Testis (tissue), 3 donors: ENCODE measurements around the gene NEUROD1. TPM values are rescaled to one million over a fixed set of nuclear protein-coding genes. Genes with fewer than 3 reads are reported as not detected.

ENCODE experiments used
- DNase-seq: peaks from one replicate; pipeline ENCODE4 v3.0.0-alpha.2; 2019
- H3K27ac ChIP-seq, 2 donors: fragments of 200-600 bp; sonication (generic); one replicate each; pipeline ENCODE4 v1.5.1; 2019
- H3K27me3 ChIP-seq: fragments of 200-600 bp; sonication (generic); one replicate; pipeline ENCODE4 v1.5.1; 2019
- H3K36me3 ChIP-seq: fragments of 200-600 bp; sonication (generic); one replicate; pipeline ENCODE4 v1.5.1; 2017; ENCODE audit warnings: low read depth; ENCODE audit errors: missing control alignments
- H3K4me1 ChIP-seq: fragments of 200-600 bp; sonication (generic); one replicate; pipeline ENCODE4 v1.5.1; 2019
- H3K4me3 ChIP-seq, 2 donors: fragments of 200-600 bp; sonication (generic); one replicate each; pipeline ENCODE4 v1.5.1; 2017 to 2019
- H3K9me3 ChIP-seq: fragments of 200-600 bp; sonication (generic); one replicate; pipeline ENCODE4 v1.5.1; 2017
- POLR2A ChIP-seq: fragments of 450-650 bp; IDR thresholded peaks from one replicate; pipeline ENCODE4 v1.6.1; 2017; ENCODE audit warnings: antibody characterized with exemption, mild to moderate bottlenecking, moderate library complexity
- WGBS, 2 donors: methylation state at CpG; one replicate each; pipeline ENCODE4 v1.1.5; 2018; 5-methylcytosine and 5-hydroxymethylcytosine counted together
- intact Hi-C: fragments of 100-400 bp; cut with DNase I; formaldehyde crosslinking; loops from one replicate; pipeline ENCODE4 v1.15.1; 2023; ENCODE audit warnings: low total_unique reads
- polyA plus RNA-seq: library from polyadenylated mRNA; stranded (reverse); fragments of 350-450 nt; fragmentation: Illumina TruSeq; extraction: RNeasy Lipid Tissue Mini Kit (QIAGEN cat#74804); gene quantifications from one replicate; pipeline ENCODE4 v1.2.3, GENCODE V29; 2014; ENCODE audit warnings: low read depth, low replicate concordance; ENCODE audit not compliant: insufficient read depth
- total RNA-seq, 2 donors: library from RNA; depleted of rRNA; stranded (reverse); fragments of >200 nt; gene quantifications; one replicate each; pipeline ENCODE4 v1.2.3, GENCODE V29; 2016
- TF ChIP-seq, protein P1 (sequence below), 3 experiments: fragments of 450-650 bp in 2 of 3; fragments of 200-600 bp in 1 of 3; sonication (generic) in 1 of 3; IDR thresholded peaks; one replicate each; pipeline ENCODE4 v1.5.1; 2016 to 2019; ENCODE audit warnings: antibody characterized with exemption in 3 of 3, mild to moderate bottlenecking in 2 of 3, moderate library complexity in 1 of 3

The NEUROD1 gene
- total and polyA plus RNA-seq, 3 donors from 2014 or later = 0.19 to 0.62 (median 0.55) TPM

DNA sequence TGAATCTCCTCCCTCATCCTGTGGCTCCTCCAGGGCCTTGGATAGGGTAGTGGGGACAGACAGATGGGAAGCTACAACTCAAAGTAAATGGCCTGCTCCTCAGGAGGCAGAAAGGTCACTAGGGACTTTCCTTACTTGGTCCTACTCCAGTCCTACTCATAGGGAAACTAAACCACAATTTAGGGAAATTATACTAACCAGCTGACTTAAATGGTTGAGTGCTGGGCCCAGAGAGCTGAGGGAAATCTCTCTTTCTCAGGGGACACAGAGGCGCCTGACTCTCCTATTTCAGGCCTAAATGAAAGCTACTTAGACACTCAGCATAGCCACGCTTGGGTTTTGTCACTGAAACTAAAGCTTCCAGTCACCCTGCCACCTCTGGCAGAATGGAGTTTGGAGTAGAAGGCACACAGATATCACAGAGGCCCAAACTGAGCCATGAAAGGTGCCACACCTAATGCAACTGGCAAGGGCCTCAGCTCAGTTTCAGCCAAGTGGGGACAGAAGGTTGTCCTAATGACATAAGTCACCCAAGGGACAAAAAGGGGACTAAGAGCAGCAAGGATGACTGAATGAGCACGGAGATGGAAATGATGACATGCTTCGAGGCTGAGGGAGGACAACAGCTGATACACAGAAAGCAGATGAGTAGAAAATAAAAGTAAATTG lies 47.5 kb downstream of the NEUROD1 start:
- intact Hi-C loops = no loop called here
- 93 to 99% methylated on average over 4 of the region's 4 CpGs for WGBS, 2 donors
- Histone ChIP-seq H3K36me3 (no peaks in the 10 kb centered on the region), H3K4me1 (no peaks in the 10 kb centered on the region), H3K4me3 (no peak overlapping the region), H3K9me3 (no peaks in the 10 kb centered on the region), H3K27ac (no peak overlapping the region), H3K27me3 (no peaks in the 10 kb centered on the region)
- DNase-seq = no peak
- TF ChIP-seq POLR2A = no peak
- TF ChIP-seq, protein P1, sequence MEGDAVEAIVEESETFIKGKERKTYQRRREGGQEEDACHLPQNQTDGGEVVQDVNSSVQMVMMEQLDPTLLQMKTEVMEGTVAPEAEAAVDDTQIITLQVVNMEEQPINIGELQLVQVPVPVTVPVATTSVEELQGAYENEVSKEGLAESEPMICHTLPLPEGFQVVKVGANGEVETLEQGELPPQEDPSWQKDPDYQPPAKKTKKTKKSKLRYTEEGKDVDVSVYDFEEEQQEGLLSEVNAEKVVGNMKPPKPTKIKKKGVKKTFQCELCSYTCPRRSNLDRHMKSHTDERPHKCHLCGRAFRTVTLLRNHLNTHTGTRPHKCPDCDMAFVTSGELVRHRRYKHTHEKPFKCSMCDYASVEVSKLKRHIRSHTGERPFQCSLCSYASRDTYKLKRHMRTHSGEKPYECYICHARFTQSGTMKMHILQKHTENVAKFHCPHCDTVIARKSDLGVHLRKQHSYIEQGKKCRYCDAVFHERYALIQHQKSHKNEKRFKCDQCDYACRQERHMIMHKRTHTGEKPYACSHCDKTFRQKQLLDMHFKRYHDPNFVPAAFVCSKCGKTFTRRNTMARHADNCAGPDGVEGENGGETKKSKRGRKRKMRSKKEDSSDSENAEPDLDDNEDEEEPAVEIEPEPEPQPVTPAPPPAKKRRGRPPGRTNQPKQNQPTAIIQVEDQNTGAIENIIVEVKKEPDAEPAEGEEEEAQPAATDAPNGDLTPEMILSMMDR (IDR thresholded peaks at IDR 0.05) = no peak

DNA sequence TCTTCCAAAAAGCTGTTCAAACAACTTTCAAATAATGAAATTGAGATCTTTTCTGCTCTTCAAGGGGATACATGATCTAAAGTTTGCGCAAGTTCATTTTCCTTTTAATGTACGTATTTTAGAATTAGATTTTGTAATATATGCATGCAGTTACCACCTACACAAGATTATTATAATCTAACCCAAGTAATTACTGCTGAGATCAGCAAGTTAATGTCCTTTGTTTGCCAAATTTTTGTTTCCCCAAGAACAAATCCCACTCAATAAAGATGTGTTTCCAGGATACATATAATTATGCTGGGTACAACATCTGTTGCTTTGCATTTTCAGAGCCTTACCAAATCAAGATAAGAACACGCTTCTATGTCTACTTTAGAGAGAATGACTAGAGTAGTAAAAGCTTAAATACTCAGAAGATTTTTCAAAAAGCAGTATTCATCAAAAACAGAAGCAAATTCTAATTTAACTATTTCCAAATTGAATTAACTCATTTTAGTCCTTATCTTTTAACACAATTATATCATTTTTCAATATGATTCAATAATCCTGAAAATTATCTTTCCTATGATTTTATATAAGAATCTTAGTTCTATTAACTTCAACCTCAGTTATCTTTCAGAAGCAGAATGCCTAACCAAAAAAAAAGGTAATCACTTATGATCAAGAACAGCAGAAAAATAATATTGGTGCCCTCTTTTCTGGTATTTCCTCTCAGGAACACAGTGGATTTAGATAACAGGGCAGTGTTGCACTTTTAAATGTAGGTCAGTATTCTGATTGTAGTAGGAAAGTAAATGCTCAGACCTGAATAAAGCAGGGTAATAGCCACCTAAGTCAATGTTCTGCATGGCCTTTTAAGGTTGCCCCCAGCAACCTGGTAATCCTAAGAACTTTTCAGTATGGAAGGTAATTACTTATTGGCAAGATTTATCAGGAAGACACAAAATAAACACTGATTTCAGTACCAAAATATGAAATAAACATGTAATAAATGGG lies 51.4 kb downstream of the NEUROD1 start:
- Histone ChIP-seq H3K4me3 (no peak overlapping the region), H3K36me3 (no peaks in the 10 kb centered on the region), H3K27me3 (no peaks in the 10 kb centered on the region), H3K9me3 (no peaks in the 10 kb centered on the region), H3K27ac (no peak overlapping the region), H3K4me1 (no peaks in the 10 kb centered on the region)
- no peak for DNase-seq
- TF ChIP-seq, protein P1 (IDR thresholded peaks at IDR 0.05) = no peak
- TF ChIP-seq POLR2A = no peak
- intact Hi-C loops = no loop called here
- 69 to 72% methylated on average over 3 of the region's 3 CpGs for WGBS, 2 donors

DNA sequence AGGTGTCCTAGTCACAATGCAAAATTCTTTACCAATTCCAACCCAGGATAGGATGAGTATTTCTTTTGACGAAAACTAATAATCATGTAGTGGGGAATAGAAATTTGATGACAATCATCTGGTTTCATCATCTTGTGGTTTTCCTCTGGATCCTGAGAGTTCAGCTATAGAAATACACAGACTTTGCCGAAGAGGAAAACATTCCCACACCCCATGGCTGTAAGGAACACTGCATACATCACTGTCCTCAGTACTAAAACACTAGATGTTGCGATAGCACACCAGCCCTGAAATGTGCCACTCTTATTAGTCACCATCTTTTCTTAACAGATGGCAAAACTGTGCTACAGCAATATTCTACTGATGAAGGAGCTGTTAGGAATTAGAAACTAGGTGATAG lies 52.8 kb downstream of the NEUROD1 start:
- intact Hi-C loops = no loop called here
- 94% methylated on average over 3 of the region's 3 CpGs for WGBS, 2 donors
- no peaks in the 10 kb centered on the region for H3K27me3 ChIP-seq

DNA sequence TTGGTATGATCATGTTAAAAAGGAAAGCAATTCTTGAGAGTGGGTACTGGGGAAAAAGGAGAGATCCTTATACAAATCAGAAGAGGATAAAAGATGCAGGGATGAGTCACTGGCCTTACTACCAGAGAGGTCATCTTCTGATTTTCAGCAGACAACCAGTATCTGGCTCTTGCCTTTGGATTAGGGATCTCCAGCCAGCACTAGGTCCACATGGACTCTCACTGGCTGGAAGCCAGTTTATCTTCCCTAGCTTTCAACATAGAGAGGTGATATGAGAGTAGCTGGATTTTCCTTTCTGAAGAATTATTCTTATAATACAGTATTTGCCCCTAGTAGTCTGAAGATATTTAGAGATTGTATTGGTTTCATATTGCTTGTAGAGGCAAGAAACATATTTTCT lies 53.6 kb downstream of the NEUROD1 start:
- H3K4me1 ChIP-seq = no peaks in the 10 kb centered on the region
- H3K4me3 ChIP-seq = no peak overlapping the region
- intact Hi-C loops = no loop called here
- H3K36me3 ChIP-seq = no peaks in the 10 kb centered on the region
- DNase-seq = no peak
- H3K9me3 ChIP-seq = no peaks in the 10 kb centered on the region
- H3K27me3 ChIP-seq = no peaks in the 10 kb centered on the region
- no peak overlapping the region for H3K27ac ChIP-seq
- no peak for TF ChIP-seq POLR2A
- TF ChIP-seq, protein P1 (IDR thresholded peaks at IDR 0.05) = no peak

More for the DNA sequence above, 52.8 kb downstream of the NEUROD1 start:
- Histone ChIP-seq H3K27ac (no peak overlapping the region), H3K36me3 (no peaks in the 10 kb centered on the region), H3K9me3 (no peaks in the 10 kb centered on the region), H3K4me1 (no peaks in the 10 kb centered on the region), H3K4me3 (no peak overlapping the region)
- DNase-seq = no peak
- TF ChIP-seq POLR2A = no peak
- TF ChIP-seq, protein P1 (IDR thresholded peaks at IDR 0.05) = no peak

Other genes starting within 250 kb of the NEUROD1 start
- gene ITGA4, start 223.1 kb downstream of the NEUROD1 start, total RNA-seq = 1 to 10 TPM; 1.6 to 3.8 TPM
- 1.7 TPM for gene ITGA4, start 223.1 kb downstream of the NEUROD1 start, polyA plus RNA-seq
- gene CERKL, start 23.4 kb downstream of the NEUROD1 start, total RNA-seq = 1 to 10 TPM; 2.1 to 2.2 TPM
- 0.62 TPM for gene CERKL, start 23.4 kb downstream of the NEUROD1 start, polyA plus RNA-seq
- 100 to 1,000 TPM; 179 to 190 TPM for gene ITPRID2, start 211.2 kb upstream of the NEUROD1 start, total RNA-seq
- 93.3 TPM for gene ITPRID2, start 211.2 kb upstream of the NEUROD1 start, polyA plus RNA-seq